ENCODE results near the gene BAHCC1.

The BAHCC1 gene

GRCh38 chr17:81482673-81483072 is 87.4 kb downstream of the BAHCC1 start:
- no peak for DNase-seq

GRCh38 chr17:81483085-81483861 is 88.0 kb downstream of the BAHCC1 start:
- peak; percentile 69 for DNase-seq

GRCh38 chr17:81483862-81484194 is 88.6 kb downstream of the BAHCC1 start:
- no peak for DNase-seq

- peak; percentile 97 for DNase-seq
Measured at GRCh38 chr17:81484195-81484979, 89.1 kb downstream of the BAHCC1 start.

- no peak for DNase-seq
Measured at GRCh38 chr17:81486199-81486810, 91.0 kb downstream of the BAHCC1 start.

GRCh38 chr17:81487089-81487486 is 91.8 kb downstream of the BAHCC1 start:
- no peak for DNase-seq

GRCh38 chr17:81487487-81488275 is 92.4 kb downstream of the BAHCC1 start:
- DNase-seq: peak; percentile 91

- DNase-seq: peak; percentile 61
Measured at GRCh38 chr17:81488276-81488860, 93.1 kb downstream of the BAHCC1 start.

- DNase-seq: no peak
Measured at GRCh38 chr17:81489012-81489997, 94.0 kb downstream of the BAHCC1 start.

GRCh38 chr17:81489998-81490992 is 95.0 kb downstream of the BAHCC1 start:
- no peak for DNase-seq

GRCh38 chr17:81491181-81491581 is 95.9 kb downstream of the BAHCC1 start:
- DNase-seq: no peak

GRCh38 chr17:81491761-81492160 is 96.5 kb downstream of the BAHCC1 start:
- DNase-seq: no peak

GRCh38 chr17:81492202-81492601 is 96.9 kb downstream of the BAHCC1 start:
- DNase-seq: no peak

- no peak for DNase-seq
Measured at GRCh38 chr17:81492706-81493105, 97.4 kb downstream of the BAHCC1 start.

GRCh38 chr17:81493198-81494038 is 98.2 kb downstream of the BAHCC1 start:
- no peak for DNase-seq

- no peak for DNase-seq
Measured at GRCh38 chr17:81494626-81495377, 99.5 kb downstream of the BAHCC1 start.

GRCh38 chr17:81498953-81499600 is 103.8 kb downstream of the BAHCC1 start:
- no peak for DNase-seq

- DNase-seq: no peak
Measured at GRCh38 chr17:81499601-81499970, 104.3 kb downstream of the BAHCC1 start.

Data from activated CD8-positive, alpha-beta memory T cell treated with anti-CD3 and anti-CD28 coated beads for 24 hours (primary cell).